Activated CD4-positive, alpha-beta T cell treated with anti-CD3 and anti-CD28 coated beads, Interleukin-2, amount 50 U/mL, for 16 hours (primary cell): ENCODE results near the gene CPOX.
"Not testable (repeated sequence)": the region's sequence is repeated elsewhere in the genome, so short reads cannot be mapped to it uniquely, and the experiment has no call there.

Experiments
- DNase-seq: peaks from one replicate; pipeline ENCODE4 v3.0.0-alpha.2; 2020

The CPOX gene

GRCh38 chr3:98560911-98561310 is 32.5 kb downstream of the CPOX start:
- DNase-seq, result peak; percentile 72

DNA sequence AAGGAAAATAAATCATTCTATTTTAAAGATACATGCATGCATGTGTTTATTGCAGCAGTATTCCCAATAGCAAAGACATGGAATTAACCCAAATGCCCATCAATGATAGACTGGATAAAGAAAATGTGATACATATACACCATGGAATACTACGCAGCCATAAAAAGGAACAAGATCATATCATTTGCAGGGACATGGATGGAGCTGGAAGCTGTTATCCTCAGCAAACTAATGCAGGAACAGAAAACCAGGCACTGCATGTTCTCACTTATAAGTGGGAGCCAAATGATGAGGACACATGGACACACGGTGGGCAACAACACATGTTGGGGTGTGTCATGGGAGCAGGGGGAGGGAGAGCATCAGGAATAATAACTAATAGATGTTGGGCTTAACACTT is 33.6 kb downstream of the CPOX start:
- DNase-seq, result not testable (repeated sequence)

GRCh38 chr3:98558100-98558827 is 35.1 kb downstream of the CPOX start:
- no peak for DNase-seq

GRCh38 chr3:98557324-98558010 is 35.9 kb downstream of the CPOX start:
- peak; percentile 95 for DNase-seq

DNA sequence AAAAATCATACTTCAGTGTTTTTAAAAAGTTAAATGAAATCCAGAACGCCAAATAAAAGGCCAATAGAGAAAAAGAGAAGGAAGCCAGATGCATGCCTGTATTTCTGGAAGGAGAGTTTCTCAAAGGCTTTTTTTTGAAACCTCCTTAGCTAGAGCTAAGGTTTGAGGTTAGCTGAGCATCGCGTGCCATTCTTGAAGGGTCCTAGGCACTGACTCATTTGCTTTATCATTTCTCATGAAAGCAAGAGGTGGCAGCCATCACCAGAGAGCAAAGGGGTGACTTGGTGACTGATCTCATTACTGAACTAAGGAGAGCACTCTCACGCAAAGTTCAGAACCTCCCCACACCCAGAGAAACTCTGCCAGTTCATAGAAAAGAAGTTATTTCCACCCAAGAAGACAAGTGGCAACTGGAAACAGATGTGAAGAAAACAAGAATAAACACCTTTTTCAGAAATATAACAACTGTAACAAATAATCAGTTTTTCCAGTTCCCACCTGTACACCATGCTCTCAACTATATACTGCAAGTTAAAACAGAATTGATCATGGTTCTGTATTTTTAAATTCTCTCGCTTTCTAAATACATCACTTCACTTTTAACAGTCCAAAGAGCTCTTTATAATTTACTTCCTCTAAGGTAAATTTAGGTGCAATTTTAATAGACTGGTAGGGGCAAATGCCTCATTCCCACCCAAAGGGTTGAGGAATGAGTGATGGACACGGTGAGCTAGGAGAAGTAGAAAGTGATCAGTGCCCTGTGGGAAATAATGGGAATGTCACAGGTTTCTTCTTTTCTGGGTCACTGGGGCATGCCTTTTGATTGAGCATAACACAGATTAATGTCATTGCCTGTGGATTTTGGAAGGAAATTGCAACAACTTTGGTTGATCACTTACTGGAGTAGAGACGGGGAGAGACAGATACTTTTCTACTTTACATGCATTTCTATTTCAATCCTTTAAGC is 37.0 kb downstream of the CPOX start:
- peak; percentile 97 for DNase-seq

- DNase-seq, result no peak
These were observed 38.4 kb downstream of the CPOX start for GRCh38 chr3:98555025-98555379.

- no peak for DNase-seq
These were observed 38.8 kb downstream of the CPOX start for GRCh38 chr3:98554580-98554979.

DNA sequence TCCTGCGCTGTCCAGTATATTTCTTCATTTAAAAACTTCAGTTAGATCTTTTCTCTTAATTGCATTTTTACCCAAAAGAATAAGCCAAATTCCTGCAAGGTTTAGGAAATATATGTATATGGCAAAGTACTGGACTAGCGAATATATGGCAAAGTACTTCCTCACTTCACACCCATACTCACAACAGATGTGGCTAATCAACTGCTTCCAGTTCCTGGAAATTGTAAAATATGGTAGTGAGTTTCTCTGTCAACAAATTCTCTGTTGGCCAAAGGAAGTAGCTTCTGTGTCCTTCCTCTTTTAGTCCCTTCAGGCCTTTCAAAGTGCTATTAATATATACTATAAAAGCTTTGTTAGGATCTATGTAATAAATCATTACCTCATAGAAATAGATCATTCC is 39.7 kb downstream of the CPOX start:
- DNase-seq, result peak; percentile 66

- DNase-seq, result peak; percentile 60
These were observed 40.3 kb downstream of the CPOX start for GRCh38 chr3:98553021-98553563.

DNA sequence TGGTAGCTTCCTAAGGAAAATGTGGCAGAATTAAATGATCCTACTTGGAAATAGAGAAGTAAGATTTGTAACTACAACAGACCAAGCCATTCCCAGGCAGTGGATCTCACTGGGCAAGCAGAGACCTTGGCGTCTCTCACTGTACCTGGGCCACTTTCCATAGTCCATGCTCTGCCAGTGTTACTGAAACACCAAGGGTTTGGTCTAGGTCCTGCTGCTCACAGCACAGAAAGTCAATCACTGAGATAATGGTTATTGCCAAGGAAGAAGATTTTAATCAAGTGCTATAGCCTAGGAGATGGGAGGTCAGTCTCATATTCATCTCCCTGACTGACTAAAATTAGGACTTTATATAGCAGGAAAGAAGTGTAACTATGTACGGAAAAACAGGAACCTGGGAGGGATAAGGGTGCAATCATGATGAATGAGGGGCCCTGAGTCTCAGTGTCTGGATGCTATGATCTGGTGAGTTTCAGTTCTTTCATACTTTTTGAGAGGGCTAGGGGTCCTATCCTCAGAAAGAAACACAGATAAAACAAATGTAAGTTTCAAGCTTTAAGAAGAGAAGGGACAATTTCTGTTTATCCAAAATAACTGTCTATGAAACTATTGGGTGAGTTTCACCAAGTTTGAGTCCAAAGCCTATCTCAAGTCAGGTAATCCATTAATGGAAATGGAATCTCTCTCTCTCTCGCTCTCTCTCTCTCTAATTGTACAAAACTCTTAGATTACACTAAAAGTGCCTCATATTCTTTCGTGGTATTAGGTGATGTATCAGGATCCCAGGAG is 41.0 kb downstream of the CPOX start:
- no peak for DNase-seq

GRCh38 chr3:98551754-98552153 is 41.7 kb downstream of the CPOX start:
- no peak for DNase-seq

DNA sequence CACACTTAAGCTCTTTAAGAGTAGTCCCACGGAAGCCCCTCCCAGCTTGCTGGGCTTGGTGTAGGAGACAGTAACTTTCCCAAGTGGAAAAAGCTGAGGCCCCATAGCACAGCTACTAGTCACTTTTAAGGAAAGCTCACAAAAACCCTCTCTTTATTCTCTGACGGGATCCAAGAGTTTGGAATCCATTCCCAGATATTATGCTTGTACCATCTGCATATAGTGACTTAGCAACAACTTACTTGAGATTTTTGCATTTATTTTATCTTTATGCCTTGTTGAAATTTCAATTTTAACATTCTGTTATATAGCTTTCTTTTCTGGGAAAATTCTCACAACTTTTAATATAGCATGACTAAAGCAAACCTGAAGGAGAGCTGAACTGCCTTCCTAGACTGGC is 42.2 kb downstream of the CPOX start:
- no peak for DNase-seq

GRCh38 chr3:98550833-98551232 is 42.6 kb downstream of the CPOX start:
- DNase-seq, result no peak

DNA sequence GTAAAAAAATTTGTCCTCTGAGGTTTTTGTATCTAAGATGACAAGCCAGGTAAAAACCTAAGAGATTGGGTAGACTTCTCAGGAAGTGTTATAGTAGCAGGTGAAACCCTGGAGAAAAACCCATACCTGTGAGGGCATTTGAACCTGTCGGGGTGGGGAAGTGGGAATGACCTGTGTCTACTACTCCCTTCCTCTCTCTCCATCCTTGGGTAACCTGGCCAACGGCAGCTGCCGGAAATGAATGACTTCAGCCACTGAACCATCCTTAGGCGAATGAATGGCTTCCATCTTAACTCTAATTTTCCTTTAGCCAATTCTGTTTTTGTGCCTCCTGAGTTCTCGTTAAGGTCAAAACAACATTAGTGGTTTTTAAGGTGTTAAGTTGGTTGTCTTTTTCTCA is 44.9 kb downstream of the CPOX start:
- DNase-seq, result no peak

DNA sequence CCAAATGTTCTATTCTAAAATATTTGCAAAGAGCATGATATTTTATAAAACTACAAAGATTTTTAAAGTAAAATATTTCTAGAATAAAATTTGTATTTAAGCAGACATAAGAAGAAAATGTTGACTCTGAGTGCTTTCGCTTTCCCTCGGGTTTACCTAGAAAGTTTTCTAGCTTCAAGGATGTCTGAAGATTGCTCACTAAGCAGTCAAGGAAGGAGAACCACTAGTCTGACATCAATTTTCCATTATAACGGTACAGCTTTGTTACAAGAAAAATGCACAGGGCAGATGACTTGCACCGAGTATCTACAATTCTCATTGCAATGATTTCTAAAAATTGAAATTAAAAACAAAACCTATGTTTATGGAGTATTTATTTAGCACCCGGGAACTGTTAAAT is 47.5 kb downstream of the CPOX start:
- peak; percentile 80 for DNase-seq

- no peak for DNase-seq
These were observed 50.8 kb downstream of the CPOX start for GRCh38 chr3:98542623-98543022.

GRCh38 chr3:98541695-98542094 is 51.7 kb downstream of the CPOX start:
- peak; percentile 61 for DNase-seq

DNA sequence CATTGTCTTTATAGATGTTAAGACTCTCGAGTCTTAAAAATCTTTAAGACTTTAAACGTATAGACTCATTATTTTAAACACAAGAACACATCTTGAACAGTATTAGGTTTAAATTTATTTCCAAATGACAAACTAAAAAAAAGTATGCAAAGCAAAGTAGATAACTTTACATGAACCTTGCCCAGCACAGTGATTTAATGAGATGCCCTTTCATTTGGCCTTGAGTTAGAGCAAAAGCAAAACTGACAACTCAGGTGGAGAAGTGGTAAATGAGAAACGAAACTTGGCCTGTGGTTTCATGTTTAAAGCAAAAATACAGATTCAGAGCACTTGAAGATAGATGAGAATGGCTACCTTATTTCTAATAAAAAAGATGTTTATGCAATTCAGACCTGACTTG is 53.1 kb downstream of the CPOX start:
- peak; percentile 87 for DNase-seq

DNA sequence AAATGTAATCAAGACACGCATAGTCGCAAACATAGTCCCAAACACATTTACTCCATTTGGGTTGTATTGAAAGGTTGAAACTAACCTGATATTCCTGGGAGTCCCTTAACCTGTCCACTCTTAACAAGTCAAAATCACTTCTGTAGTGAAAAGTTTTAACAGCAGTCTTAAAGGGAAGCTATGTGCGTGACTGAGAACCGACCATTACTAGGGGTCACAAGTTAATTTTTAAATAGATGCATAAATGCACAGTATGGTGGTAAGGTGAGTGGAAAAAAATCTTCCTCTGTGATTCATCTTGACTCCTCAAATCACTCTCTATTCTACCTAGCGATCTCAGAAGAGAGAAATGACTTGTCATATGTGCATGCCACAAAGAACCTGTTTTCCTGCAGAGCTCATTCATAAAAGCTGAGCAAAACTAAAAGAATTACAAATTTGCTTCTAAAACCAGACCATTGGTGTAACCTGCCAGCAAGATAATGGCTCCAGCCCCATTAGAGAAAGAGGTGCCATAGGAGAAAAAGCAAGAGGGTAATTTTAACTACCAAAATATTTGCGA is 56.9 kb downstream of the CPOX start:
- DNase-seq, result peak; percentile 93

- DNase-seq, result no peak
These were observed 58.7 kb downstream of the CPOX start for GRCh38 chr3:98534734-98535133.

- DNase-seq, result no peak
These were observed 59.2 kb downstream of the CPOX start for GRCh38 chr3:98534168-98534567.
